Measurements from ENCODE around the gene CYSTM1. TPM values are rescaled to one million over a fixed set of nuclear protein-coding genes. Genes with fewer than 3 reads are reported as not detected.

Gene CYSTM1
- total RNA-seq, 1 donor from 2014 or later, result 22.4 TPM

DNA sequence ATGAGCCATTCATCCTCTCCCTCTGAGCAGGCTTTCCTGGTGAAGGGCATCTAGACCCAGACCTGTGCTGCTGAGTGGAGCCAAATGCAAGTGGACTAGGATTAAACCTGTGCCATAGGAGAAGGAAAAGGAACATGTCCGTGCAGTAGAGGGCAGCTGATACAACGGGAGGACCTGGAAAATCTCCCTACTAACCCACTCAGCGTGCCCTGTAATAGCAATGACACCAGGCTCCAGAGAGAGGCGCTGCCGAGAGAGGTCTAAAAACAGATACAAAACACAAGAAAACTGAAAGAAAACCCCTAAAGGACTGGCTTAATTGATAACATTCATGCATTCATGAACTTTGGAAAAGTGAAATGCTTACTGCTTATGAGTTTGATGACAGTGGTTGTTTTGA lies 67.1 kb downstream of the CYSTM1 start:
- Histone ChIP-seq H3K27me3 (ENCODE audit: control insufficient read depth, insufficient read depth, low read length) (no peaks in the 10 kb centered on the region), H3K36me3 (ENCODE audit: control insufficient read depth, insufficient read depth, low read length) (peaks cover 3% of the 10 kb centered on the region), H3K4me3 (ENCODE audit: low read depth, low read length) (no peak overlapping the region)
- no peak for DNase-seq (ENCODE audit: low read depth)
- peak; percentile 28 for FAIRE-seq
- TF ChIP-seq, protein P1, sequence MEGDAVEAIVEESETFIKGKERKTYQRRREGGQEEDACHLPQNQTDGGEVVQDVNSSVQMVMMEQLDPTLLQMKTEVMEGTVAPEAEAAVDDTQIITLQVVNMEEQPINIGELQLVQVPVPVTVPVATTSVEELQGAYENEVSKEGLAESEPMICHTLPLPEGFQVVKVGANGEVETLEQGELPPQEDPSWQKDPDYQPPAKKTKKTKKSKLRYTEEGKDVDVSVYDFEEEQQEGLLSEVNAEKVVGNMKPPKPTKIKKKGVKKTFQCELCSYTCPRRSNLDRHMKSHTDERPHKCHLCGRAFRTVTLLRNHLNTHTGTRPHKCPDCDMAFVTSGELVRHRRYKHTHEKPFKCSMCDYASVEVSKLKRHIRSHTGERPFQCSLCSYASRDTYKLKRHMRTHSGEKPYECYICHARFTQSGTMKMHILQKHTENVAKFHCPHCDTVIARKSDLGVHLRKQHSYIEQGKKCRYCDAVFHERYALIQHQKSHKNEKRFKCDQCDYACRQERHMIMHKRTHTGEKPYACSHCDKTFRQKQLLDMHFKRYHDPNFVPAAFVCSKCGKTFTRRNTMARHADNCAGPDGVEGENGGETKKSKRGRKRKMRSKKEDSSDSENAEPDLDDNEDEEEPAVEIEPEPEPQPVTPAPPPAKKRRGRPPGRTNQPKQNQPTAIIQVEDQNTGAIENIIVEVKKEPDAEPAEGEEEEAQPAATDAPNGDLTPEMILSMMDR (IDR thresholded peaks at IDR 0.05; ENCODE audit: insufficient read depth, low read length, severe bottlenecking), result no peak

DNA sequence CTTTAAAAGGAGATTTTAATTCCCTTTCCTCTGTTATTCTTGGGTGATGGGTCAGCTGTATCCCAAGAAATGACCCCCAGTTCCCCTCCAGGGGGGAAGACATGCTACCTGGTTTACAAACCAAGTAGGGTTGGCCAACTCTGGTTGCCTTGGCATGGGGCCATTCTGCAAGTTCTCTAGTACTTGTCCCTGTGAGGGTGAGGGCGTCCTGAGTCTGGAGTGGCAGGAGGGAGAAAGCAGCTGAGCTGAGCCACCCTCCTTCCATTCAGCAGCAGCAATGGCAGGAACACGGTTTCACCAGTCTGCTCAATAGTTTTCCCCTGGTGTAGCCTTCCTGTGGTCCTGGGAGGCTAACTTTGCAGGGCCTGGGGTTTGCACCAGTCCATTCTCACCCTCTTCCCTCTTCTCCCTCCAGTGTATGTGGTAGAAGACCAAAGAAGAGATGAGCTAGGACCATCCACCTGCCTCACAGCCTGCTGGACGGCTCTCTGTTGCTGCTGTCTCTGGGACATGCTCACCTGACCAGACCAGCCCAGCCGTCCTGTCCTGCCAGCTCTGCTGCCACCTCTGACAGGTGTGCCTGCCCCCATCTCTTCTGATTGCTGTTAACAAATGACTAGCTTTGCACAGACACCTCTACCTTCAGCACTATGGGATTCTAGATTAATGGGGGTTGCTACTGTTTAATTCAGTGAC lies 68.0 kb downstream of the CYSTM1 start:
- Histone ChIP-seq H3K4me3 (ENCODE audit: low read depth, low read length) (no peak overlapping the region), H3K27me3 (ENCODE audit: control insufficient read depth, insufficient read depth, low read length) (no peaks in the 10 kb centered on the region), H3K36me3 (ENCODE audit: control insufficient read depth, insufficient read depth, low read length) (peaks cover 3% of the 10 kb centered on the region)
- TF ChIP-seq, protein P1 (IDR thresholded peaks at IDR 0.05; ENCODE audit: insufficient read depth, low read length, severe bottlenecking), result no peak
- no peak for FAIRE-seq
- no peak for DNase-seq (ENCODE audit: low read depth)

DNA sequence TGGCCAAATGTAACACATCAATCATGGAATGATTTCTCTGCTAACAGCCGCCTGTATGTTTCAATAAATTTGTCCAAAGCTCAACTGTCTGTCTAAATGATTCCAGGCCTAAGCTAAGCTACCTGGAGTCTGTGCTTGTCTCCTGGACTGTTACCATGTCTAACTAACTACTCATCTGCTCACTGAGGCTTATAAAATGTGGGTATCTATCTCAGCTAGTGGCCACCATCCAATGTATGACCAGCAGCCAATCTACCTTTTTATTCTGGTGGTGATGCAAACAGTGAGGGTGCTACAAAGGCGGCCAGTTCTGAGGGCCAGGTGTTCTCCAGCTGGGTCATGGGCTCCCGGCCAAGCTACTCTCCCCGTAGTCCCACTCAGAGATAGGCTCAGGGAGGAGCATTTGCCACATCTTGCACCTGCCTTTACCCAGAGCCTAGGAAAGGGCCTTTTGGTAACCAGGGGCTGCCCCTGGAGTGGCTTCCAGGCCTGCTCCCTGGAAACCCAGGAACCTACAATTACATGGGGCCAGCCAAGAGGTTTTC lies 68.8 kb downstream of the CYSTM1 start:
- no peak for FAIRE-seq
- TF ChIP-seq, protein P1 (IDR thresholded peaks at IDR 0.05; ENCODE audit: insufficient read depth, low read length, severe bottlenecking), result no peak

DNA sequence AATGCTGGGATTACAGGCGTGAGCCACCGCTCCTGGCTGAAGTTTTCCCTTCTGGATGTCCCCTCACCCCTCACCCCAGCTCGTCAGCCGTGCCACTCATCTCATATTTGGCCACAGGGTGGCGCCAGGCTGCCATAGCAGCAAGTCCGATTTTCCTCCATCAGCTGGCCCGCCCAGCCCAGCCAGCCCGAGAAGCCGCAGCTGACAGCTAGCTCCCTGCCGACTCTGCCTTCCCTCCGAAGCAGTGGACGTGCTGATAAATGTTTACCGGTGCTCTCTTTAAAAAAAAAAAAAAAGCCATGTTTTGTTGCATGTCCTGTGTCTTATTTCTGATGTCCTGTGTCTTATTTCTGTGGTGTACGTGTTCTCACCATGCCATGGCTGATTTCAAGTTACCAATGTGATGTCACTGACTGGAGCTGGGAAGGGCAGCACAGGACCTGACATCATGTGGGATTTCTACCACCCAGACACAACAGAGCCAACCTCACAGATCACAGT lies 69.6 kb downstream of the CYSTM1 start:
- FAIRE-seq (peak; percentile 52), DNase-seq (ENCODE audit: low read depth) (peak; percentile 68)
- no peak overlapping the region for H3K4me3 ChIP-seq (ENCODE audit: low read depth, low read length)
- TF ChIP-seq, protein P1 (IDR thresholded peaks at IDR 0.05; ENCODE audit: insufficient read depth, low read length, severe bottlenecking), result peak; percentile 85
- no peaks in the 10 kb centered on the region for H3K27me3 ChIP-seq (ENCODE audit: control insufficient read depth, insufficient read depth, low read length)
- H3K36me3 ChIP-seq (ENCODE audit: control insufficient read depth, insufficient read depth, low read length), result peaks cover 3% of the 10 kb centered on the region

More for the DNA sequence above, 68.8 kb downstream of the CYSTM1 start:
- H3K4me3 ChIP-seq (ENCODE audit: low read depth, low read length), result no peak overlapping the region
- H3K27me3 ChIP-seq (ENCODE audit: control insufficient read depth, insufficient read depth, low read length), result no peaks in the 10 kb centered on the region
- DNase-seq (ENCODE audit: low read depth), result no peak
- peaks cover 3% of the 10 kb centered on the region for H3K36me3 ChIP-seq (ENCODE audit: control insufficient read depth, insufficient read depth, low read length)

DNA sequence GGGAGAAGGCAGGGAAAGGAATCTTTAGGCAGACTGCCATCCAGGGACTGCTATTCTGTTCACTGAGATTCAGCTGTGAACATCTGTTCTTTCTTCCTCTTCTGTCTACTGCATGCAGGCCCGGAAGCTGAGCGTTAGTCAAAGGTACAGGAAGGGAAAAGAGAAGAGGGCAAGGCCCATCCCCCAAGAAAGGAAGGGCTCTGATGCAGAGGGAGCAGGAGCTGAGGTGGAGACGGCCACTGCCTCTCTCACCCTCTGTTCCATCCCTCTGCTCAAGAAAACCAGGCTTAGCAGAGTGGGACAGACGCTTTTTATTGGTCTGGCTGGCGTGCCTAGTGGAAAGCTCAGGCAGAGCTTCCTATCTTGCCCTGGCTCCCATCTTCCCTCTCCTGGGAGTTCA lies 70.4 kb downstream of the CYSTM1 start:
- Histone ChIP-seq H3K4me3 (ENCODE audit: low read depth, low read length) (no peak overlapping the region), H3K27me3 (ENCODE audit: control insufficient read depth, insufficient read depth, low read length) (no peaks in the 10 kb centered on the region), H3K36me3 (ENCODE audit: control insufficient read depth, insufficient read depth, low read length) (peaks cover 3% of the 10 kb centered on the region)
- TF ChIP-seq, protein P1 (IDR thresholded peaks at IDR 0.05; ENCODE audit: insufficient read depth, low read length, severe bottlenecking), result no peak
- FAIRE-seq (no peak), DNase-seq (ENCODE audit: low read depth) (no peak)
